KOPT-K1 (cell line): ENCODE measurements around the gene GUCY1A1.

ENCODE experiments used
- H3K27ac ChIP-seq: fragments of 200-600 bp; sonication (generic); 2 replicates; pipeline ENCODE4 v1.5.1; 2016; ENCODE audit warnings: antibody characterized with exemption, mild to moderate bottlenecking, low read depth, low read length; ENCODE audit not compliant: poor library complexity, severe bottlenecking
- H3K36me3 ChIP-seq: fragments of 200-600 bp; sonication (generic); 2 replicates; pipeline ENCODE4 v1.5.1; 2017; ENCODE audit warnings: antibody characterized with exemption, mild to moderate bottlenecking, low read length, moderate library complexity; ENCODE audit not compliant: insufficient read depth
- H3K9me3 ChIP-seq: fragments of 200-600 bp; sonication (generic); 2 replicates; pipeline ENCODE4 v1.5.1; 2017; ENCODE audit warnings: antibody characterized with exemption, low read length, mild to moderate bottlenecking; ENCODE audit not compliant: insufficient read depth, poor library complexity, severe bottlenecking

Gene GUCY1A1

DNA sequence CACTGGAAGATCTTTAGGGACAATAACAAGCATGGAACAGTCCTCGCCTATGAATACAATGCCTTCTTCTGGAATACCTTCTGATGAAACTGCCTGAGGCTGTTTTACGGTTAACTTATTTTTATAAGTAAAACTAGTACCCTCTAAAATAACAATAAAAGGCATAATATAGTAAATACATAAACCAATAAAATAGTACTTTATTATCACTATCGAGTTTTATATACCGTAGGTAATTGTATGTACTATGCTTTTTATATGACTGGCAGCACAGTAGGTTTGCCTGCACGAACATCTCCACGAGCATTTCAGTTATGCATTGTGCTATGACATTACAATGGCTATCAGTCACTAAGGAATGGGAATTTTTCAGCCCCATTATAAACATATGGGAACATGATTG, 8.0 kb downstream of the GUCY1A1 start:
- Histone ChIP-seq H3K9me3 (no peaks in the 10 kb centered on the region), H3K36me3 (no peaks in the 10 kb centered on the region), H3K27ac (no peak overlapping the region)

DNA sequence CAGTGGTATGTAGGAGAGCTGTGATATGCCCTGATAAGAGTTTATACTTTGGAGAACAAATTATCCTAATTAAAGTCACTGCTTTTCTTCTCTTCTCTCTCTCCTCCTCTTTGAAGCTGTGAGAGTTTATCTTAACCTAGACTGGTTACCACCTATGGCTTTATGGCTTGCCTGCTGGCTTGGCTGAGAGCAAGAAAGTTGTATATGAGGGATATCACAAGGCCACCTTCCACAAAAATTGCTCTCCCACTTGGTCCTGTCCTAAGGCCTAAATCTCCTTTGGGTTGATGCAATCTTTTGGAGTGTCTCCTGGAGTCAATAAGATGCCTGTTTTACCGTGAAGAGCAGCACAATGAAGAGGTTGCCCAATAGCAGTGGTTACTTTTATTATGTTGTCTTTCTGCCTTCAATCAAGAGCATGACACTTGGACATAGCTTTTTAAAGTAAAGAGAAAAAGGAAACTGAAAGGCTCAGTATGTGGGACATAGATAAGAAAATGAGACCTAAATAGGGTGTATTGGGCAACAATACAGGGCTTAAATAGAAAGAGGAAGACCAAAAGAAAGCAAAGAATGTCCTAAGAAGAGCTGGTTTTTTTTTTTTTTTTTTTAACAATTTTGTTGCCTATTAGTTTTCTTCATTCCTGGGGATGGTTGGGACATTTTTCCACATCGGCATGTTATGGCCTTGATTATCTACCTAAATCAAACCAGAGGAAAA, 9.2 kb downstream of the GUCY1A1 start:
- Histone ChIP-seq H3K9me3 (no peaks in the 10 kb centered on the region), H3K27ac (no peak overlapping the region), H3K36me3 (no peaks in the 10 kb centered on the region)

DNA sequence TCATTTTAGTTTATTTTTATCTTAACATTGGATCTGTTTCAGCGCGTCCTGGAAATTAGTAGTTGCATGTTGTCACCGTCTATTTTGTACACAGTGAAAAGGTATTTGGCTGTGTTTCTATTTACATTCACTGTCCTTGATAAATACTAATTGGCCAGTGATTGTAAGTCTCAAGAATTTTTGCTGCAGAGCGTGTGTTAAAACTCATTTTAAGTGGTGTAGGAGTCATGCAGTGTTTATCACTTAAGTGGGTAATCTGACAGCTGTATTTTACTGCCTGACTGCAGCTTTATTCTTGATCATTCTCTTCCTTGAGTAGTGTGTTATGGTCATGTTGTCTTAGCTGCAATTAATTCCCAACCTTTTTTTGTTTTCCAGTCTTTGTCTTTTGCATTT, 9.8 kb downstream of the GUCY1A1 start:
- Histone ChIP-seq H3K36me3 (no peaks in the 10 kb centered on the region), H3K27ac (no peak overlapping the region), H3K9me3 (no peaks in the 10 kb centered on the region)

DNA sequence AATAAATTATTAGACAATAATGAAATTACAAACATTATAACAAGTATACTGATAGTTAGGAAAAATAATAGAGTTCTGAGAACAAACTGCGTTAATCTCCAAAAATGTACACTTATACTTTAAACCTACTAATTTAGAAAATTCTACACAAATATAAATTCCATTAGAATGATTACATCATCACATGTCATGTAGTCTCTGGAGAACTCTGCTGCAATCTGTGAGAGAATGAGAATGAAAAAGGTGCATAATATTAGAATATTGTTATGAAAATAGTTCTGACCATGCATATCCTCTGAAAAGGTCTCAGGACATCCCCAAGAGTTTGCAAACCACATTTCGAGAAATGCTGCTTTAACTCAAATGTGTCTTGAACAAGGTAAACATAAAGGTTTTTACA, 11.4 kb downstream of the GUCY1A1 start:
- Histone ChIP-seq H3K27ac (no peak overlapping the region), H3K36me3 (no peaks in the 10 kb centered on the region), H3K9me3 (no peaks in the 10 kb centered on the region)

DNA sequence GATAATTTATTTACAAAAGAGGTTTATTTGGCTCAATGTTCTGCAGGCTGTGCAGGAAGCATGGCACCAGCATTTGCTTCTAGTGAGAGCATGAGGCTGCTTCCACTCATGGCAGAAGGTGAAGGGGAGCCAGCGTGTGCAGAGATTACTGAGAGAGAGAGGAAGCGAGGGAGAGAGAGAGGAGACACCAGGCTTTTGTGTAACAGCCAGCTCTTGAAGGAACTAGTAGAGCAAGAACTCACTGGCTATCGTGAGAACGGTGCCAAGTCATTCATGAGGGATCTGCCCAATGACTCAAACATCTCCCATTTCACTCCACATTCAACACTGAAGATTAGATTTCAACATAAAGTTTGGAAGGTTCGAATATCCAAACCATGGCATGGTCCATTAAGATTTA, 12.7 kb downstream of the GUCY1A1 start:
- Histone ChIP-seq H3K9me3 (no peaks in the 10 kb centered on the region), H3K36me3 (no peaks in the 10 kb centered on the region), H3K27ac (no peak overlapping the region)

DNA sequence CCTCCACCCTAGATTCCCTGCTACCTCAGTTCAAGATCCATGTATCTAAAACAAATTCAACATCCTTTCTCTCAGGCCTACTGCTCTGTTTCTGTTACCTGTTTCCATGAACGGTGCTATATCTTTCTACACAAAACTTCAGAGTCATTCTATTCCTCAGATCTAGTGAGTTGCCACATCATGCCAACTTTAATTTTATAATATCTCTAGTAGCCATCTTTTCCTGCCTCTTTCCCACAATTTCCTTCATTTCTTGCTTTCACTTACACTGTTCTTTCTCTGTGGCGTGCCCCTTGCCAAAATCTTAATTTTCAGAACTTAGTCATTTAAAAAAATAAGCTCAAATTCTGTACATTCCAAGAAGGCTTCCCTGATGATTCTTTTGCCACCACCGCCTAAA, 15.2 kb downstream of the GUCY1A1 start:
- Histone ChIP-seq H3K9me3 (no peaks in the 10 kb centered on the region), H3K27ac (no peak overlapping the region)

DNA sequence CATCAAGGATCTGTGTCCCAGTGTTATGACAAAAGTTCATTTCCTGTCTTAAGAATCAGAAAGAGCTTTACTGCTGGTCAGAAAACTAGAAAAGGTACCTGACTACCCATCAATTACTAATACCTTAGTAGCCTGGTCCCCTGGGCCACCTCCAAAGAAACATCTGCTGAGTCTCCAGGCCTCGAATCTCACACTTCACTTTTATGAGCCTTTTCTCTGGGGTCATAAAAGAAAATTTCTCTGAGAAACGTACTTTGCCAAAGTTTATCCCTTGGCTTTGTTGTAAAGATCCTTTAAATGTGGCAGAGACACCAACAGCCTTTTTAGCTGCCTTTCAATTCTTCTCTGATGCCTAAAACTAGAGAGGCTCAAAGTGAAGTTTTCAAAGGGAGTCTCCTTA, 17.8 kb downstream of the GUCY1A1 start:
- Histone ChIP-seq H3K9me3 (no peaks in the 10 kb centered on the region), H3K36me3 (no peaks in the 10 kb centered on the region), H3K27ac (no peak overlapping the region)

More for the DNA sequence above, 15.2 kb downstream of the GUCY1A1 start:
- H3K36me3 ChIP-seq, result no peaks in the 10 kb centered on the region

DNA sequence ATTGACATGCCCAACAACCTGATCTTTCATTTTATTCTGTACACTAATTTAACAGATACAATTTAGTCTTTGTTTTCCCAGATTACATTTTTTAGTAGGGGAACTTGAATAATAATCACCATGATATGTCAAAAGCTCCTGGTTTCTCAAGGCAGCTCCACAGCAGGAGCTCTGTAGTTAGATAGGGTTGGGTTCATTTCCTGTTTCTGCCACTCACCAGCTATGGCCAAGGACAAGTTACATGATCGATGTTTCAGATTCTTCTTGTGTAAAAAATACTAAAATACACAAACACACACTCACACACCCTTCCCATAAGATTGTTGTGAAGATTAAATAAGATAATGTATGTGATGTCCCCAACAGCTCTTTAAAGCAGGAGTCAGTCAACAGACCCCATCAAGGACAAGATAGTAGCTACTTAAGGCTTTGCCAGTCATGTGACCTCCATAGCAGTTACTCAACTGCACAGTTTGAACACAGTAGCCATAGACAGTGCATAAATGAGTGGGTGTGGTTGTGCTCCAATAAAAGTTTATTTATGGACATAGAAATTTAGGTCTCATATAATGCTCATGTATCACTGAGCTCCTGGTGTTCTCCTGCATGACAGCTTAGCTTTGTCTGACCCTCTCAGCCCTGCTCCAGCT, 18.4 kb downstream of the GUCY1A1 start:
- H3K27ac ChIP-seq, result no peak overlapping the region
- no peaks in the 10 kb centered on the region for H3K9me3 ChIP-seq
- H3K36me3 ChIP-seq, result no peaks in the 10 kb centered on the region

DNA sequence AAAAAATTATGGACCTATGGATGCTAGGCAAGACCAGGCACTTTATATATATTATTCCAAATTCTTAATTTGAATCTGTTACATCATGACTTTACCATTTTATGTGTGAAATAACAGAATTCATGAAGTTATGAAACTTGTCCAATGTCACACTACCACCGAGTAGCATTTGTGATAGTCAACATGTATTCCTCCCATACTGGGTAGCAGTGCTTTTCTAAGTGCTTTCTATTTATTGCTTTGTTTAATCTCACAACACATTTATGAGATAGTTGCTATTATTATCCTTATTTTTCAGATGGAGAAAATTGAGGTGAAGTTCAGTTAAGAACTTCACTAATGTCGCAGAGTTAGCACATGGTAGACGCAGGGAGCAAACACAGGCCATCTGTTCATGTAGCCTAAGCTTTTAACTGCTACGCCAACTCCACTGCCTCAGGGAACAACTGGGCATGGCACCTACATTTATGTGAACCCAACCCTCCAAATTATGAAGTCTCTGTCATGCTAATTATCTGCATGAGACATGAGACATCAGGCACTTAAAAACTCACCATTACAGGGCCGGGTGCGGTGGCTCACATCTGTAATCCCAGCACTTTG, 20.8 kb downstream of the GUCY1A1 start:
- no peaks in the 10 kb centered on the region for H3K9me3 ChIP-seq
- H3K36me3 ChIP-seq, result no peaks in the 10 kb centered on the region

DNA sequence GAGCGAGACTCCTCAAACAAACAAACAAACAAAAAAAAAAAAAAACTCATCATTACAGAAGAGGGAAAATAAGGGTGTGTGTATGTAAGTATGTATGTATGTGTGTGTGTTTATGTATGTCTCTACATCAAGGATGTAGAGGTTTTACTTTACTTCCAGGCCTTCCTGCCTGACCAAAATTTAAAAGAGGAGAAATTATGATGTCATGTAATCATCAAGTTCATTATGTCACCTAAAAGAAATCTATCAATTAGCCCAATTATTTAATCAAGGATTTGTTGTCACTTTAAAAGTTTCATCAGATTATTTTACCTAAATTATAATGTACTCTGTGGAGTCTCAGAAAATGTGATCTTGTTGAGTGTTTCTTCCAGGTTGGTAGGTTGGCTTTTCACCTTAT, 21.6 kb downstream of the GUCY1A1 start:
- Histone ChIP-seq H3K27ac (no peak overlapping the region), H3K36me3 (no peaks in the 10 kb centered on the region), H3K9me3 (no peaks in the 10 kb centered on the region)

More for the DNA sequence above, 20.8 kb downstream of the GUCY1A1 start:
- no peak overlapping the region for H3K27ac ChIP-seq

DNA sequence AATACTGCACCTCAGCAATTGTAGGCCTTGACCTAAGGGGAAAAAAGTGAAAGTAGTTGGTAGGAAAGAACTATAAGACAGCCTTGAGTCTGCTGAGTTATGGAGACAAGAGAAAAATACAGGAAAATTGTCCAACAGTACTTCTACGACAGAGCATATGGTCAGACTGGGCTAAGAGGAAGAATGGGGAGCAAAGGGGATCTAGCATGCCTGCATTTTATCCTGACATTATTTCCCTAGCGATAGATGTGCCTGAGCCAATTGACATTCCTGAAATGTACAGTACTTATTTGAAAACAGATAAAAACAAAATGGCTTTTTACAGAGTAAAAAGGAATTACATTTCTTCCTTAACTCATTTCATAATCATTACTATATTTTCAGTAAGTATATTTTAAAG, 22.2 kb downstream of the GUCY1A1 start:
- no peaks in the 10 kb centered on the region for H3K9me3 ChIP-seq
- no peaks in the 10 kb centered on the region for H3K36me3 ChIP-seq
- H3K27ac ChIP-seq, result no peak overlapping the region

DNA sequence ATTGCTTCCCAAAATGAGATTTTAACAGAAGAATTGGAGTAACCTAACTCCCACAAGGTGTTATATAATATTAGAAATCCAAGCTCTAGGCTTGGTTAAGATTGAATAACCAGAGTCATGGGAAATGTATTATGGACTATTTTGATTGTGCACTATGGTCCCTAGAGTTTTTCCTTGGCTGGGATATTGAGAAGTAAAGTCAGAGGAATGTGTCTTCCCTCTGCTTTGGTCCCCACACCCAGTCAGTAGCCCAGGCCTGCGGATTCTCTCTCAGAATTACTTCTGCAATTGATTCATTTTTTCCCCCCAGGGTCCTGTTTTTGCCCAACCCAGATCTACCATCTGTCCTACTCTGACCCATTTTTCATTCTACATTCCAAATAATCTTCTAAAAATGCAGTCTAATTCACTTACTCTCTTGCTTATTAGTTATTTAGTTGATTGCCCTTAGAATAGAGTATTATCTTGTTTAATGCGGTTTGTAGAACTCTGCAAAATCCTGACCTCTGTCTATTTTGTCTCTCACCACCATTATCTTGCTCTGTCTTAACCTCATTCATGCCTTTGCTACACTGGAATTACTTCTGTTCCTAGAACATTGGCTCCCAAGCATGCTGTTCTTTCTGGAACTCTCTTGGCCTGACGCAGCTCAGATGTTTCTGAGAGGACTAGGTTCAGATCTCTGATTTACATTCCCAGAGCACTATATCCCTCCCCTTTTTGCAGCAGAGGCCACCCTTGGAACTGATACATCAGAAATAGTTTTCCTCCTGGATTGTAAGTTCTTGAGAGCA, 23.6 kb downstream of the GUCY1A1 start:
- Histone ChIP-seq H3K36me3 (no peaks in the 10 kb centered on the region), H3K27ac (no peak overlapping the region), H3K9me3 (no peaks in the 10 kb centered on the region)

DNA sequence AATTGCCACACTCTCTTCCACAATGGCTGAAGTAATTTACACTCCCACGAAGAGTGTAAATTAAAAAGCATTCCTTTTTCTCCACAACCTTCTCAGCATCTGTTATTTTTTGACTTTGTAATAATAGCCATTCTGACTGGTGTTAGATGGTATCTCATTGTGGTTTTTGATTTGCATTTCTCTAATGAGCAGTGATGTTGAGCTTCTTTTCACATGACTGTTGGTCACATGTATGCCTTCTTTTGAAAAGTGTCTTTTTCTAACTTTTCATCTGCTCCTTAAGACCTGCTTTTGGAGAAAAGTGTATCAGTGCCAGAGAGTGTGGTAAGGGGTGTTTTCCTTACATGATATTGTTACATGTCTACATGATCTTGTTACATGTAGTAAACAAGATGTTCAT, 25.7 kb downstream of the GUCY1A1 start:
- Histone ChIP-seq H3K9me3 (no peaks in the 10 kb centered on the region), H3K36me3 (no peaks in the 10 kb centered on the region), H3K27ac (no peak overlapping the region)

DNA sequence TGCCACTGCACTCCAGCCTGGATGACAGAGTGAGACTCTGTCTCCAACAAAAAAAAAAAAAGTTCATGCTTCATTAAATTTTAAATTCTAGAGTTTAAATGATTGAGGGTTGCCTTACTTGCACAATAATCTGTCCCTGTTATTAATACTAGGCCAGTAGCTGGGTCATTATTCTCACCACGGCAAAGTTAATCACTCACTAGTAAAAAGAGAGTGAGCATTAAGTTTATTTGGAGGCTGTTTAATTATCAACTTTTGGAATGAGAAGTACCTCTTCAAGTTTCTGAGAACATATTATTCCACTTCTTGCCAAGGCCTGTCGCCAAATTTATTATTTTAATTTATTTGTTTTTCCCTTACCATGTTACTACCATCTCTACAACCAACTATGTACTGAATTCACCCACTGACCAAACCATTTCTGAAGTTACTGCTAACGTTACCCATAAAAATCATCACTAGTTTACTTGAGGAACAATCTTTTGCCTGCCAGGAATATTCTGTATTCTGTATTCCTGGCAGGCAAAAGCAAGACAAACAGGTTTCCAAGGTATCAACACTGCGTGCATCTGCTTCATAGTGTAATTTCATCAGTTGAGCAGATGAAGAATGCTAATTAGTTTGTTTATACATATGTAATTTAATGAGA, 26.5 kb downstream of the GUCY1A1 start:
- no peaks in the 10 kb centered on the region for H3K9me3 ChIP-seq
- 0 out of 2 replicates have a peak, but pooled peaks cover 6% of the 10 kb centered on the region for H3K36me3 ChIP-seq
- no peak overlapping the region for H3K27ac ChIP-seq
